Subcutaneous abdominal adipose tissue (tissue), 5 donors: ENCODE measurements around the gene IQCK.

Experiments used
- H3K27ac ChIP-seq: one replicate; pipeline ENCODE4 v1.7.0; 2013; ENCODE audit warnings: low read depth, mild to moderate bottlenecking, inconsistent platforms, low read length, moderate library complexity
- H3K27me3 ChIP-seq, 5 donors: one replicate each; pipeline ENCODE4 v1.7.0; 2013; ENCODE audit warnings: low read length in 5 of 5, inconsistent platforms in 1 of 5; ENCODE audit not compliant: control insufficient read depth in 5 of 5, insufficient read depth in 4 of 5
- H3K36me3 ChIP-seq, 5 donors: one replicate each; pipeline ENCODE4 v1.7.0; 2013; ENCODE audit warnings: low read length in 5 of 5; ENCODE audit not compliant: control insufficient read depth in 5 of 5, insufficient read depth in 5 of 5
- H3K4me1 ChIP-seq, 5 donors: one replicate each; pipeline ENCODE4 v1.7.0; 2013; ENCODE audit warnings: low read length in 5 of 5, mild to moderate bottlenecking in 3 of 5, moderate library complexity in 1 of 5; ENCODE audit not compliant: control insufficient read depth in 5 of 5, insufficient read depth in 5 of 5
- H3K4me3 ChIP-seq, 5 donors: one replicate each; pipeline ENCODE4 v1.7.0; 2013; ENCODE audit warnings: low read length in 5 of 5, low read depth in 1 of 5
- H3K9ac ChIP-seq, 5 donors: one replicate each; pipeline ENCODE4 v1.7.0; 2013; ENCODE audit warnings: low read length in 5 of 5, mild to moderate bottlenecking in 4 of 5, moderate library complexity in 3 of 5
- H3K9me3 ChIP-seq, 5 donors: one replicate each; pipeline ENCODE4 v1.7.0; 2013; ENCODE audit warnings: low read length in 5 of 5; ENCODE audit not compliant: control insufficient read depth in 5 of 5
- donor health status: healthy.
- donor health status: healthy.
- donor health status: healthy.
- donor health status: healthy.
- donor health status: healthy.

The IQCK gene

DNA sequence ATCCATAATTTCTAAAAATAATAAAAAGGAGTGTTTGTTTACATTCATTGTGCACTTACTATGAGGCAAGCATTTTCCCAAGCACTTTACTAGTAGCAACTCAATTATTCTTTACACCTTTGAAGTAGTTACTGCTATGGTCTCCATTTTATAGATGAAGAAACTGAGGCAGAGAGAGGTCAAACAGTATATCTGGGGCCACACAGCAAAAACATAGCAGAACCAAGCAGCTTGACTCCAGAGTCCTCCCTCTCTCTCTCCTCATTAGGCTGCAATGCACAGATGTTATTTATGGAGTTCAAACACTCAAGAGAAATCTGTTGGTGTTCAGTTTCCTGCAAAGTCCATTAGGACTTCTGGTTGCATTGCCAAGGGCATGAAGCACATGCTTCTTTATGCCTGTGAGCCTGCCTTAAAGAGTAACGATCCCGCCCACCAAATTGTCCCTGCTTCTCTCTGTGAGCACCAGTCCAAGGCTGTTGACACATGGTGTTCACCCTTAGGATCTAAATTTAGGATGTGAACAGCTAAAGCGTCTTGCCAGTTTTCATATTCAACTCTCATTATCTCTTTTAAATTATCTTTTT, 122.5 kb downstream of the IQCK start:
- H3K36me3 ChIP-seq: no peaks in the 10 kb centered on the region
- H3K27me3 ChIP-seq: peaks cover 0 to 2% (median 0%) of the 10 kb centered on the region in 5 donors
- H3K27ac ChIP-seq: no peak overlapping the region
- no peak overlapping the region for H3K4me3 ChIP-seq
- no peak overlapping the region for H3K9ac ChIP-seq
- H3K9me3 ChIP-seq: no peaks in the 10 kb centered on the region
- H3K4me1 ChIP-seq: peaks cover 2 to 18% (median 14%) of the 10 kb centered on the region in 5 donors

- H3K4me3 ChIP-seq: no peak overlapping the region
- H3K27me3 ChIP-seq: peaks cover 0 to 2% (median 0%) of the 10 kb centered on the region in 5 donors
- no peaks in the 10 kb centered on the region for H3K36me3 ChIP-seq
- H3K4me1 ChIP-seq: peaks cover 2 to 14% (median 12%) of the 10 kb centered on the region in 5 donors
- no peaks in the 10 kb centered on the region for H3K9me3 ChIP-seq
- no peak overlapping the region for H3K27ac ChIP-seq
- no peak overlapping the region for H3K9ac ChIP-seq
These were observed 123.1 kb downstream of the IQCK start for GRCh38 chr16:19841184-19841583.

- Histone ChIP-seq H3K4me3 (no peak overlapping the region), H3K27ac (no peak overlapping the region), H3K9ac (no peak overlapping the region), H3K9me3 (no peaks in the 10 kb centered on the region), H3K4me1 (peaks cover 2 to 8% (median 4%) of the 10 kb centered on the region in 5 donors), H3K36me3 (no peaks in the 10 kb centered on the region), H3K27me3 (peaks cover 0 to 2% (median 0%) of the 10 kb centered on the region in 5 donors)
These were observed 124.5 kb downstream of the IQCK start for GRCh38 chr16:19842426-19843157.

GRCh38 chr16:19843371-19843770, 125.3 kb downstream of the IQCK start:
- H3K36me3 ChIP-seq: no peaks in the 10 kb centered on the region
- no peak overlapping the region for H3K4me3 ChIP-seq
- peaks cover 0 to 5% (median 0%) of the 10 kb centered on the region in 5 donors for H3K4me1 ChIP-seq
- no peaks in the 10 kb centered on the region for H3K9me3 ChIP-seq
- no peak overlapping the region for H3K9ac ChIP-seq
- no peak overlapping the region for H3K27ac ChIP-seq
- peaks cover 0 to 2% (median 0%) of the 10 kb centered on the region in 5 donors for H3K27me3 ChIP-seq

DNA sequence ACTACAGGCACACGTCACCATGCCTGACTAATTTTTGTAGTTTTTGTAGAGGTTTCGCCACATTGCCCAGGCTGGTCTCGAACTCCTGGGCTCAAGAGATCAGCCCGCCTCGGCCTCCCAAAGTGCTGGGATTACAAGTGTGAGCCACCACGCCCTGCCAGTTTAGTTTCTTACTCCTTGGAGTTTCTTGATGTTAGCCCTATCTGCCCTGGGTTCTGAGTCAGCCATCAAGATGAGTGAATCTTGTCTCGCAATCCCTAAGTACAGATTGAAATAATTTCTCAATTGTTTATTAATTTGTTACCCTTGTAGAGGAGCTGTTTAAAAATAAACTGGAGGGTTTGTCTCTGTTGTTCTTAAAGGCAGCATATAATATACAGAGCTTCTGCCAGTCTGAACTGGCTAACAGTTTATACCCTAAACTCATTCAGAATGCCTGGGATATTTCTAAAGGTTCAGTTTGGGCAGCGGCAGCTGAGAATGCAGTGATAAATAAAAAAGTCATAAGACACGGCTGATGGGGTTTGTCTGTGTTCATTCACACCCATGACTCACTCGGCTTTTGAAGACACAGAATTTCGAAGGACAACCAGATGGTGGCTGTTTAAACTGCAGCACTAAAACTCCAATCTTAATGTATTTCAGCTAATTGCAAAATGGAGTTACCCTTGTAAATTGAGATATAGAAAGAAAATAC, 127.0 kb downstream of the IQCK start:
- H3K4me1 ChIP-seq: peaks cover 0 to 5% (median 0%) of the 10 kb centered on the region in 5 donors
- H3K9me3 ChIP-seq: no peaks in the 10 kb centered on the region
- no peak overlapping the region for H3K27ac ChIP-seq
- H3K27me3 ChIP-seq: peaks cover 0 to 2% (median 0%) of the 10 kb centered on the region in 5 donors
- no peaks in the 10 kb centered on the region for H3K36me3 ChIP-seq
- H3K9ac ChIP-seq: no peak overlapping the region
- no peak overlapping the region for H3K4me3 ChIP-seq

DNA sequence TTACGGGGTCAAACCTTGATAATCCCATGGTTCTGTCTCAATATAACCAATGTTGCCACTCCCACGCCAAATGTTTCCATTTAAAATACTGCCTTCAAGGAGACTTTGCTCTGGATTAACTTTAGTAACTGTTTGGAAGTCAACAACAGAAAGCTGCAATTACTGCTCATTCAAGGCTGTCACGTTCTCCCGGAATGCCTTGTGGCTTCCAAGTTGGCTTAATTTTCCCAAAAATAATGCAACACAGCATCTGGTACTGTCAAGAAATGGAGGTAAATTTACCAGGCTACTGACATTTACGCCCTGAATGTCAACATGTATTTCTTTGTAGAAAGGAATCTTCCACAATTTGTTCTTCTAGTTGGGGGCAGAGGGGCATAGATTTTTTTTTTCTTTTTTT, 128.4 kb downstream of the IQCK start:
- no peak overlapping the region for H3K27ac ChIP-seq
- H3K9me3 ChIP-seq: no peaks in the 10 kb centered on the region
- H3K9ac ChIP-seq: no peak overlapping the region
- peaks cover 0 to 6% (median 0%) of the 10 kb centered on the region in 5 donors for H3K4me1 ChIP-seq
- no peak overlapping the region for H3K4me3 ChIP-seq
- H3K27me3 ChIP-seq: no peaks in the 10 kb centered on the region
- no peaks in the 10 kb centered on the region for H3K36me3 ChIP-seq

- Histone ChIP-seq H3K27ac (no peak overlapping the region), H3K9ac (no peak overlapping the region), H3K4me1 (peaks cover 0 to 5% (median 0%) of the 10 kb centered on the region in 5 donors), H3K36me3 (no peaks in the 10 kb centered on the region), H3K27me3 (peaks cover 0 to 3% (median 0%) of the 10 kb centered on the region in 5 donors), H3K4me3 (no peak overlapping the region), H3K9me3 (no peaks in the 10 kb centered on the region)
These were observed 130.7 kb downstream of the IQCK start for GRCh38 chr16:19848756-19849155.

GRCh38 chr16:19850131-19850817, 132.2 kb downstream of the IQCK start:
- Histone ChIP-seq H3K9ac (no peak overlapping the region), H3K4me1 (peaks cover 0 to 5% (median 0%) of the 10 kb centered on the region in 5 donors), H3K36me3 (no peaks in the 10 kb centered on the region), H3K27me3 (peaks cover 0 to 3% (median 0%) of the 10 kb centered on the region in 5 donors), H3K4me3 (no peak overlapping the region), H3K9me3 (no peaks in the 10 kb centered on the region), H3K27ac (no peak overlapping the region)

DNA sequence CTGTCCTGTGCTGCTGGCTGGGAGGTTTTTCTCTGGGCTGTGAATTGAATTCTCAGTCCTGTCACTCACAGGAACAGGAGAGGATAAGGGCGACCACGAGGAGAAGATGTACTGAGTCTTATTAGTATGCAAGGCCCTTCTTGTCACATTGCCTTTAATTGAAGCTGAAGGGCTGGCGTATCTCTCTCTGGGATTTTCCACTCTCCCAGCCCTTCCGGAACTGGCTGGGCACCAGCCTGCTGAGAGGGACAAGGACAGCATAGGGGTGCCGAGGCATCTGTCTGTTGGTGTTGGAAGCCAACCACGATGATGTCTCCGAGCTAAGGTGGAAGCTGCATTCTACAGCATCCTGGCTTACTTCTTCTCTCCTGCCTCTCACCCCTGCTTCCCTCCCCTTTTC, 133.4 kb downstream of the IQCK start:
- Histone ChIP-seq H3K4me1 (peaks cover 0 to 5% (median 0%) of the 10 kb centered on the region in 5 donors), H3K27ac (no peak overlapping the region), H3K4me3 (no peak overlapping the region), H3K27me3 (peaks cover 0 to 3% (median 0%) of the 10 kb centered on the region in 5 donors), H3K36me3 (peaks cover 0 to 7% (median 4%) of the 10 kb centered on the region in 5 donors), H3K9me3 (no peaks in the 10 kb centered on the region), H3K9ac (no peak overlapping the region)
